ENCODE data around the gene RTTN. TPM values are rescaled to one million over a fixed set of nuclear protein-coding genes. Genes with fewer than 3 reads are reported as not detected.

The RTTN gene
- total and polyA plus RNA-seq, 10 of the 15 experiments (the other 5 are each of a cell fraction or from before 2014, with no cell fraction given), result 9.4 to 36.6 (median 15.7) TPM

DNA sequence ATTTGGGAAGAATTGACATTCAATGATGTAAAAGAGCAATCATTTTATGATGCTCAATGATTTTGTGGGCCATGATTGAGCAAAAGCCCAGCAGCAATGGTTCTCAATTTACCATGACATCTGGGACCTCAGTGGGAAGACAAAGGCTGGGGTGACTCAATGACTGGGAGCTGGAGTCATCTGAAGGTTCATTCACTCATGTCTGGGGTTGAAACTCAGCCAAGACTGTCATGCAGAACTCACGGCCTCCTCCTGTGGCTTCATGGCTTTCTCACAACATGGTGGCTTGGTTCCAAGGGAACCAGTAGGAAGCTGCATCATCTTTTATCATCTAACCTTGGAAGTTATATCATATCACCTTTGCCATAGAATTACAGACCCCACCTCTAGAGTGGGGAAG is 212.7 kb downstream of the RTTN start:
- no peaks in the 10 kb centered on the region for H3K27me3 ChIP-seq (replicated peaks in 1 of 2; ENCODE audit: control insufficient read depth in 2 of 2, insufficient read depth in 2 of 2, low read length in 1 of 2)
- no peaks in the 10 kb centered on the region for H3K4me1 ChIP-seq (ENCODE audit: control insufficient read depth, insufficient read depth, low read length)
- ChIA-PET SMC1A (ENCODE audit: uncharacterized antibody, unreplicated experiment) (no interaction called here), POLR2A (no interaction called here), CTCF (interaction anchor here (1.0 kb wide), 1 partner anchor 190 kb away, joined by 3 read pairs; no protein-coding TSS in a partner anchor), RAD21 (ENCODE audit: unreplicated experiment) (no interaction called here)
- H3K4me3 ChIP-seq, result no peak overlapping the region
- intact Hi-C loops (cut with micrococcal nuclease; ENCODE audit: unreplicated experiment) (no loop called here), in situ Hi-C loops (cut with MboI) (no loop called here)
- H2AFZ ChIP-seq (ENCODE audit: control insufficient read depth, low read depth, low read length), result no peak overlapping the region
- peaks cover 4% of the 10 kb centered on the region for H3K9me3 ChIP-seq (replicated peaks; ENCODE audit: control insufficient read depth, insufficient read depth, low read length)
- no peak overlapping the region for H3K27ac ChIP-seq (ENCODE audit: control insufficient read depth, insufficient read depth)
- no peaks in the 10 kb centered on the region for H3K79me2 ChIP-seq (ENCODE audit: control insufficient read depth, insufficient read depth, low read length)
- no peak for DNase-seq (ENCODE audit: low read depth, low spot score)
- H3K4me2 ChIP-seq (ENCODE audit: control insufficient read depth, insufficient read depth), result no peak overlapping the region
- 100% methylated on average over 1 of the region's 1 CpG for WGBS (ENCODE audit: insufficient coverage, insufficient replicate concordance, low lambda C conversion rate, missing lambda C conversion rate)
- H4K20me1 ChIP-seq (ENCODE audit: control insufficient read depth, insufficient read depth), result no peaks in the 10 kb centered on the region
- TF ChIP-seq KAT2A (conservative IDR thresholded peaks at IDR 0.05; ENCODE audit: control insufficient read depth, low read depth, low read length), result no peak
- TF ChIP-seq RBBP5 (conservative IDR thresholded peaks at IDR 0.05), result no peak
- TF ChIP-seq MTA2 (IDR thresholded peaks at IDR 0.05; ENCODE audit: low read depth), result no peak
- TF ChIP-seq JUND (IDR thresholded peaks at IDR 0.05; ENCODE audit: low read depth, low read length), result no peak
- TF ChIP-seq, protein P1, sequence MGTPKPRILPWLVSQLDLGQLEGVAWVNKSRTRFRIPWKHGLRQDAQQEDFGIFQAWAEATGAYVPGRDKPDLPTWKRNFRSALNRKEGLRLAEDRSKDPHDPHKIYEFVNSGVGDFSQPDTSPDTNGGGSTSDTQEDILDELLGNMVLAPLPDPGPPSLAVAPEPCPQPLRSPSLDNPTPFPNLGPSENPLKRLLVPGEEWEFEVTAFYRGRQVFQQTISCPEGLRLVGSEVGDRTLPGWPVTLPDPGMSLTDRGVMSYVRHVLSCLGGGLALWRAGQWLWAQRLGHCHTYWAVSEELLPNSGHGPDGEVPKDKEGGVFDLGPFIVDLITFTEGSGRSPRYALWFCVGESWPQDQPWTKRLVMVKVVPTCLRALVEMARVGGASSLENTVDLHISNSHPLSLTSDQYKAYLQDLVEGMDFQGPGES (IDR thresholded peaks at IDR 0.05), result no peak
- TF ChIP-seq POLR2AphosphoS2 (IDR thresholded peaks at IDR 0.05; ENCODE audit: low read depth, low read length), result no peak
- TF ChIP-seq, protein P2, sequence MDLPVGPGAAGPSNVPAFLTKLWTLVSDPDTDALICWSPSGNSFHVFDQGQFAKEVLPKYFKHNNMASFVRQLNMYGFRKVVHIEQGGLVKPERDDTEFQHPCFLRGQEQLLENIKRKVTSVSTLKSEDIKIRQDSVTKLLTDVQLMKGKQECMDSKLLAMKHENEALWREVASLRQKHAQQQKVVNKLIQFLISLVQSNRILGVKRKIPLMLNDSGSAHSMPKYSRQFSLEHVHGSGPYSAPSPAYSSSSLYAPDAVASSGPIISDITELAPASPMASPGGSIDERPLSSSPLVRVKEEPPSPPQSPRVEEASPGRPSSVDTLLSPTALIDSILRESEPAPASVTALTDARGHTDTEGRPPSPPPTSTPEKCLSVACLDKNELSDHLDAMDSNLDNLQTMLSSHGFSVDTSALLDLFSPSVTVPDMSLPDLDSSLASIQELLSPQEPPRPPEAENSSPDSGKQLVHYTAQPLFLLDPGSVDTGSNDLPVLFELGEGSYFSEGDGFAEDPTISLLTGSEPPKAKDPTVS (IDR thresholded peaks at IDR 0.05; ENCODE audit: low read depth, low read length), result no peak
- TF ChIP-seq, protein P3, sequence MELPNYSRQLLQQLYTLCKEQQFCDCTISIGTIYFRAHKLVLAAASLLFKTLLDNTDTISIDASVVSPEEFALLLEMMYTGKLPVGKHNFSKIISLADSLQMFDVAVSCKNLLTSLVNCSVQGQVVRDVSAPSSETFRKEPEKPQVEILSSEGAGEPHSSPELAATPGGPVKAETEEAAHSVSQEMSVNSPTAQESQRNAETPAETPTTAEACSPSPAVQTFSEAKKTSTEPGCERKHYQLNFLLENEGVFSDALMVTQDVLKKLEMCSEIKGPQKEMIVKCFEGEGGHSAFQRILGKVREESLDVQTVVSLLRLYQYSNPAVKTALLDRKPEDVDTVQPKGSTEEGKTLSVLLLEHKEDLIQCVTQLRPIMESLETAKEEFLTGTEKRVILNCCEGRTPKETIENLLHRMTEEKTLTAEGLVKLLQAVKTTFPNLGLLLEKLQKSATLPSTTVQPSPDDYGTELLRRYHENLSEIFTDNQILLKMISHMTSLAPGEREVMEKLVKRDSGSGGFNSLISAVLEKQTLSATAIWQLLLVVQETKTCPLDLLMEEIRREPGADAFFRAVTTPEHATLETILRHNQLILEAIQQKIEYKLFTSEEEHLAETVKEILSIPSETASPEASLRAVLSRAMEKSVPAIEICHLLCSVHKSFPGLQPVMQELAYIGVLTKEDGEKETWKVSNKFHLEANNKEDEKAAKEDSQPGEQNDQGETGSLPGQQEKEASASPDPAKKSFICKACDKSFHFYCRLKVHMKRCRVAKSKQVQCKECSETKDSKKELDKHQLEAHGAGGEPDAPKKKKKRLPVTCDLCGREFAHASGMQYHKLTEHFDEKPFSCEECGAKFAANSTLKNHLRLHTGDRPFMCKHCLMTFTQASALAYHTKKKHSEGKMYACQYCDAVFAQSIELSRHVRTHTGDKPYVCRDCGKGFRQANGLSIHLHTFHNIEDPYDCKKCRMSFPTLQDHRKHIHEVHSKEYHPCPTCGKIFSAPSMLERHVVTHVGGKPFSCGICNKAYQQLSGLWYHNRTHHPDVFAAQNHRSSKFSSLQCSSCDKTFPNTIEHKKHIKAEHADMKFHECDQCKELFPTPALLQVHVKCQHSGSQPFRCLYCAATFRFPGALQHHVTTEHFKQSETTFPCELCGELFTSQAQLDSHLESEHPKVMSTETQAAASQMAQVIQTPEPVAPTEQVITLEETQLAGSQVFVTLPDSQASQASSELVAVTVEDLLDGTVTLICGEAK (IDR thresholded peaks at IDR 0.05; ENCODE audit: borderline replicate concordance), result no peak
- no peak for TF ChIP-seq ZNF622 (IDR thresholded peaks at IDR 0.05)
- TF ChIP-seq, protein P4, sequence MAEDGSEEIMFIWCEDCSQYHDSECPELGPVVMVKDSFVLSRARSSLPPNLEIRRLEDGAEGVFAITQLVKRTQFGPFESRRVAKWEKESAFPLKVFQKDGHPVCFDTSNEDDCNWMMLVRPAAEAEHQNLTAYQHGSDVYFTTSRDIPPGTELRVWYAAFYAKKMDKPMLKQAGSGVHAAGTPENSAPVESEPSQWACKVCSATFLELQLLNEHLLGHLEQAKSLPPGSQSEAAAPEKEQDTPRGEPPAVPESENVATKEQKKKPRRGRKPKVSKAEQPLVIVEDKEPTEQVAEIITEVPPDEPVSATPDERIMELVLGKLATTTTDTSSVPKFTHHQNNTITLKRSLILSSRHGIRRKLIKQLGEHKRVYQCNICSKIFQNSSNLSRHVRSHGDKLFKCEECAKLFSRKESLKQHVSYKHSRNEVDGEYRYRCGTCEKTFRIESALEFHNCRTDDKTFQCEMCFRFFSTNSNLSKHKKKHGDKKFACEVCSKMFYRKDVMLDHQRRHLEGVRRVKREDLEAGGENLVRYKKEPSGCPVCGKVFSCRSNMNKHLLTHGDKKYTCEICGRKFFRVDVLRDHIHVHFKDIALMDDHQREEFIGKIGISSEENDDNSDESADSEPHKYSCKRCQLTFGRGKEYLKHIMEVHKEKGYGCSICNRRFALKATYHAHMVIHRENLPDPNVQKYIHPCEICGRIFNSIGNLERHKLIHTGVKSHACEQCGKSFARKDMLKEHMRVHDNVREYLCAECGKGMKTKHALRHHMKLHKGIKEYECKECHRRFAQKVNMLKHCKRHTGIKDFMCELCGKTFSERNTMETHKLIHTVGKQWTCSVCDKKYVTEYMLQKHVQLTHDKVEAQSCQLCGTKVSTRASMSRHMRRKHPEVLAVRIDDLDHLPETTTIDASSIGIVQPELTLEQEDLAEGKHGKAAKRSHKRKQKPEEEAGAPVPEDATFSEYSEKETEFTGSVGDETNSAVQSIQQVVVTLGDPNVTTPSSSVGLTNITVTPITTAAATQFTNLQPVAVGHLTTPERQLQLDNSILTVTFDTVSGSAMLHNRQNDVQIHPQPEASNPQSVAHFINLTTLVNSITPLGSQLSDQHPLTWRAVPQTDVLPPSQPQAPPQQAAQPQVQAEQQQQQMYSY (CRISPR knock-in tag; IDR thresholded peaks at IDR 0.05), result no peak
- TF ChIP-seq, protein P5, sequence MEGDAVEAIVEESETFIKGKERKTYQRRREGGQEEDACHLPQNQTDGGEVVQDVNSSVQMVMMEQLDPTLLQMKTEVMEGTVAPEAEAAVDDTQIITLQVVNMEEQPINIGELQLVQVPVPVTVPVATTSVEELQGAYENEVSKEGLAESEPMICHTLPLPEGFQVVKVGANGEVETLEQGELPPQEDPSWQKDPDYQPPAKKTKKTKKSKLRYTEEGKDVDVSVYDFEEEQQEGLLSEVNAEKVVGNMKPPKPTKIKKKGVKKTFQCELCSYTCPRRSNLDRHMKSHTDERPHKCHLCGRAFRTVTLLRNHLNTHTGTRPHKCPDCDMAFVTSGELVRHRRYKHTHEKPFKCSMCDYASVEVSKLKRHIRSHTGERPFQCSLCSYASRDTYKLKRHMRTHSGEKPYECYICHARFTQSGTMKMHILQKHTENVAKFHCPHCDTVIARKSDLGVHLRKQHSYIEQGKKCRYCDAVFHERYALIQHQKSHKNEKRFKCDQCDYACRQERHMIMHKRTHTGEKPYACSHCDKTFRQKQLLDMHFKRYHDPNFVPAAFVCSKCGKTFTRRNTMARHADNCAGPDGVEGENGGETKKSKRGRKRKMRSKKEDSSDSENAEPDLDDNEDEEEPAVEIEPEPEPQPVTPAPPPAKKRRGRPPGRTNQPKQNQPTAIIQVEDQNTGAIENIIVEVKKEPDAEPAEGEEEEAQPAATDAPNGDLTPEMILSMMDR (IDR thresholded peaks at IDR 0.05 in 2 of 3, conservative IDR thresholded peaks at IDR 0.05 in 1 of 3; ENCODE audit: control insufficient read depth in 2 of 3, extremely low read depth in 1 of 3, insufficient read depth in 1 of 3, low read depth in 3 of 3, low read length in 3 of 3), result no peak
- peaks cover 2% of the 10 kb centered on the region in 2 experiments; a peak in 2 of 4 replicates for H3K36me3 ChIP-seq (ENCODE audit: control insufficient read depth in 2 of 2, insufficient read depth in 2 of 2, low read length in 1 of 2)
- ATAC-seq, result no peak
- no peak overlapping the region for H3K9ac ChIP-seq (ENCODE audit: control insufficient read depth, insufficient read depth, low read length)
- BruUV-seq (replicated peaks), result no TSS peak
- no peak for FAIRE-seq
